AG04450 (cell line): Measurements from ENCODE around the gene U2AF1L4. TPM values are rescaled to one million over a fixed set of nuclear protein-coding genes. Genes with fewer than 3 reads are reported as not detected.
"Not testable (repeated sequence)": the region's sequence is repeated elsewhere in the genome, so short reads cannot be mapped to it uniquely, and the experiment has no call there.

Experiments
- CTCF ChIA-PET: fragments of 300-600, 350-600 bp; formaldehyde crosslinking; extraction: SDS; loops from one replicate; lab custom pipeline; 2022; ENCODE audit warnings: antibody characterized with exemption, inconsistent platforms; lab: Charles Lee
- POLR2A ChIA-PET: fragments of 350-600 bp; formaldehyde crosslinking; extraction: SDS; loops from one replicate; lab custom pipeline; 2021; ENCODE audit warnings: antibody characterized with exemption, inconsistent platforms; lab: Yijun Ruan, JAX
- DNase-seq: peaks from one replicate; pipeline ENCODE4 v3.0.0-alpha.2; 2011; ENCODE audit warnings: low read depth, low spot score
- H3K27ac ChIP-seq: one replicate; pipeline ENCODE4 v1.5.1; 2012; ENCODE audit warnings: low read depth, low read length, control low read depth
- H3K27me3 ChIP-seq: one replicate; pipeline ENCODE4 v1.6.0; 2012; ENCODE audit warnings: low read length; ENCODE audit not compliant: control insufficient read depth, insufficient read depth
- H3K4me3 ChIP-seq: 2 replicates; pipeline ENCODE4 v1.5.1; 2011; ENCODE audit warnings: mild to moderate bottlenecking, low read depth, low read length, control low read depth
- H3K9me3 ChIP-seq: 2 replicates; pipeline ENCODE4 v1.5.1; 2012; ENCODE audit warnings: low read length; ENCODE audit not compliant: control insufficient read depth, insufficient read depth
- polyA plus RNA-seq: library from polyadenylated mRNA; depleted of rRNA; stranded (reverse); fragments of >200 nt; gene quantifications from 2 replicates; pipeline ENCODE4 v1.2.3, GENCODE V29; 2011
- TF ChIP-seq, protein P1 (sequence below): IDR thresholded peaks from 2 replicates; pipeline ENCODE4 v1.5.1; 2011; ENCODE audit warnings: low read depth, low read length, control low read depth, inconsistent platforms

U2AF1L4 gene
- polyA plus RNA-seq, 1 experiment: 10.2 TPM

DNA sequence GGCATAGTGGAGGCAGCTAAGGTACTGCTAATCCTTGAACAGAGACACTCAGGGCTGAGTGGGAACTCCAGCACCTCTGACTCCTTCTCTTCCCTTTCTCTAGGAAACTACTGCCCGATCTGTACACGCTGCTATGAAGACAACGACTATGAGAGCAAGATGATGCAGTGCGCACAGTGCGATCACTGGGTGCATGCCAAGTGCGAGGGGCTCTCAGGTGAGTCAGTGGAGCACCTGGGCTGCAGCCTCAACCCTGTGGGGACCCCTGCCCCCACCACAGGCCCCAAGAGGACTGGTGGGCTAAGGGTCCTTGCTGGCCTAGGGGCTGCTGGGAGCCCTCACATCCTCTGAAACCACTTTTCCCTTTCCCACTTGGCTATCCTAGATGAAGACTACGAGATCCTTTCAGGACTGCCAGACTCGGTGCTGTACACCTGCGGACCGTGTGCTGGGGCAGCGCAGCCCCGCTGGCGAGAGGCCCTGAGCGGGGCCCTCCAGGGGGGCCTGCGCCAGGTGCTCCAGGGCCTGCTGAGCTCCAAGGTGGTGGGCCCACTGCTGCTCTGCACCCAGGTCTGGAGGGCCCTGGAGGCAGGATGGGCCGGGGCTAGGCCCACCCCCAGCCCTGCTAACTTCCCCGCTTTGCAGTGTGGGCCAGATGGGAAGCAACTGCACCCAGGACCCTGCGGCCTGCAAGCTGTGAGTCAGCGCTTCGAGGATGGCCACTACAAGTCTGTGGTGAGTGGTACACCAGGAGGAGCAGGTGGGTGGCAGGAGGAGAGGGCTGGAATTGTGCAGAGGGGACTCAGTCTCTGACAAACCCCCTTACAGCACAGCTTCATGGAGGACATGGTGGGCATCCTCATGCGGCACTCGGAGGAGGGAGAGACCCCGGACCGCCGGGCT lies 17.9 kb downstream of the U2AF1L4 start:
- Histone ChIP-seq H3K9me3 (no peaks in the 10 kb centered on the region; the same call in 1 of the 2 replicates), H3K4me3 (no peak overlapping the region), H3K27ac (no peak overlapping the region), H3K27me3 (no peaks in the 10 kb centered on the region)
- TF ChIP-seq, protein P1, sequence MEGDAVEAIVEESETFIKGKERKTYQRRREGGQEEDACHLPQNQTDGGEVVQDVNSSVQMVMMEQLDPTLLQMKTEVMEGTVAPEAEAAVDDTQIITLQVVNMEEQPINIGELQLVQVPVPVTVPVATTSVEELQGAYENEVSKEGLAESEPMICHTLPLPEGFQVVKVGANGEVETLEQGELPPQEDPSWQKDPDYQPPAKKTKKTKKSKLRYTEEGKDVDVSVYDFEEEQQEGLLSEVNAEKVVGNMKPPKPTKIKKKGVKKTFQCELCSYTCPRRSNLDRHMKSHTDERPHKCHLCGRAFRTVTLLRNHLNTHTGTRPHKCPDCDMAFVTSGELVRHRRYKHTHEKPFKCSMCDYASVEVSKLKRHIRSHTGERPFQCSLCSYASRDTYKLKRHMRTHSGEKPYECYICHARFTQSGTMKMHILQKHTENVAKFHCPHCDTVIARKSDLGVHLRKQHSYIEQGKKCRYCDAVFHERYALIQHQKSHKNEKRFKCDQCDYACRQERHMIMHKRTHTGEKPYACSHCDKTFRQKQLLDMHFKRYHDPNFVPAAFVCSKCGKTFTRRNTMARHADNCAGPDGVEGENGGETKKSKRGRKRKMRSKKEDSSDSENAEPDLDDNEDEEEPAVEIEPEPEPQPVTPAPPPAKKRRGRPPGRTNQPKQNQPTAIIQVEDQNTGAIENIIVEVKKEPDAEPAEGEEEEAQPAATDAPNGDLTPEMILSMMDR: no peak
- CTCF ChIA-PET: interaction anchor here (0.6 to 0.7 kb wide), 2 partner anchors 13 to 207 kb away, joined by 4 read pairs; no protein-coding TSS in a partner anchor
- no peak for DNase-seq
- POLR2A ChIA-PET: no interaction called here

DNA sequence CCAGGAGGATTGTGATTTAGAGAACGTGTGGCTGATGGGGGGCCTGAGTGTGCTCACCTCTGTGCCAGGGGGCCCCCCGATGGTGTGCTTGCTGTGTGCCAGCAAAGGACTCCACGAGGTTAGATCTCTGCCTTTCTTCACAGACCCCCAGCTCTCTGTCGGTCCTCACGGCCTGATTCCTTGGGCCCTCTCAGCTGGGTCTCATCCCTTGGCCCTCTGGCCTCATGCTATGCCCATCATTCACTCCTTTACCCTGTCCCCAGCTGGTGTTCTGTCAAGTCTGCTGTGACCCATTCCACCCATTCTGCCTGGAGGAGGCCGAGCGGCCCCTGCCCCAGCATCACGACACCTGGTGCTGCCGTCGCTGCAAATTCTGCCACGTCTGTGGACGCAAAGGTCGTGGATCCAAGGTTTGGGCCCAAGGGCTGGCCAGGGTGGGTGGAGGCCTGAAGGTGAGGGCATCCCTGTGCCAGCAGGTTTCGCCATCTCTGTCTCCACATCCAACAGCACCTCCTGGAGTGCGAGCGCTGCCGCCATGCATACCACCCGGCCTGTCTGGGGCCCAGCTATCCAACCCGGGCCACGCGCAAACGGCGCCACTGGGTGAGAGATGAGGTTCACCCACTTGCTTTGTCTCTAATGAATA lies 19.9 kb downstream of the U2AF1L4 start:
- ChIA-PET POLR2A (no interaction called here), CTCF (no interaction called here)
- H3K4me3 ChIP-seq: no peak overlapping the region
- no peaks in the 10 kb centered on the region for H3K27me3 ChIP-seq
- no peak for DNase-seq
- TF ChIP-seq, protein P1: no peak
- H3K9me3 ChIP-seq: no peaks in the 10 kb centered on the region; the same call in 1 of the 2 replicates
- H3K27ac ChIP-seq: no peak overlapping the region

DNA sequence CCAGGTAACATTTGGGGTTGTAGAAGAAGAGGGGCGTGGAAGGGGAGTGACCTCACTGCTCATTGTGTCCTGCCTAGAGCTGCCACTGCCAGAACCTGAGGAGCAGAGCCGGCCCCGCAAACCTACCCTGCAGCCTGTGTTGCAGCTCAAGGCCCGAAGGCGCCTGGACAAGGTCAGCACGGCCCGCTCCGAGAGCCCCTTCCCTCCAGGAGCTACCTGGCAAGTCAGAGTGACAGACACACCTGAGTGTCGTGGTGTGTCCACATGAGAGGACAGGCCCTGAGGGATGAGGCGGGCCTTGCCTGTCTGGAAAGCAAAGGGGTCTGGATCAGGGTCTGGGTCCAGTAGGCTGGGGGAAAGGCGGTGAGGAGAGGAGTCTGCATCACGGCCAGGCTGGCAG lies 20.7 kb downstream of the U2AF1L4 start:
- TF ChIP-seq, protein P1: no peak
- POLR2A ChIA-PET: no interaction called here
- H3K9me3 ChIP-seq: no peaks in the 10 kb centered on the region; the same call in 1 of the 2 replicates
- CTCF ChIA-PET: no interaction called here
- no peak overlapping the region for H3K4me3 ChIP-seq
- no peak for DNase-seq
- H3K27me3 ChIP-seq: no peaks in the 10 kb centered on the region
- no peak overlapping the region for H3K27ac ChIP-seq

DNA sequence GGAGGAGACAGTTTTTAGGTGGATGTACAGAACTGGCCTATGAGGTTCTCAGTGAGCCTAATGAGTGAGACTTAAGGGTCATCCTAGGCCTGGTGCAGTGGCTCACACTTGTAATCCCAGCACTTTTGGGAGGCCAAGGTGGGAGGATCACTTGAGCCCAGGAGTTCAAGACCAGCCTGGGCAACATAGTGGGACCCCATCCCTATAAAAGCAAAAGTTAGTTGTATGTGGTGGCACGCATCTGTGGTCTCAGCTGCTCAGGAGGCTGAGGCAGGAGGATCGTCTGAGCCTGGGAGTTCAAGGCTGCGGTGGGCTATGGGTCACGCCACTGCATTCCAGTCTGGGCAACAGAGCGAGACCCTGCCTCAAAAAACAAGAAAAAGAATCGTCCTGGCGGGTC lies 21.1 kb downstream of the U2AF1L4 start:
- CTCF ChIA-PET, H3K4me3 ChIP-seq, H3K27me3 ChIP-seq, POLR2A ChIA-PET, H3K9me3 ChIP-seq, DNase-seq, H3K27ac ChIP-seq: not testable (repeated sequence)

DNA sequence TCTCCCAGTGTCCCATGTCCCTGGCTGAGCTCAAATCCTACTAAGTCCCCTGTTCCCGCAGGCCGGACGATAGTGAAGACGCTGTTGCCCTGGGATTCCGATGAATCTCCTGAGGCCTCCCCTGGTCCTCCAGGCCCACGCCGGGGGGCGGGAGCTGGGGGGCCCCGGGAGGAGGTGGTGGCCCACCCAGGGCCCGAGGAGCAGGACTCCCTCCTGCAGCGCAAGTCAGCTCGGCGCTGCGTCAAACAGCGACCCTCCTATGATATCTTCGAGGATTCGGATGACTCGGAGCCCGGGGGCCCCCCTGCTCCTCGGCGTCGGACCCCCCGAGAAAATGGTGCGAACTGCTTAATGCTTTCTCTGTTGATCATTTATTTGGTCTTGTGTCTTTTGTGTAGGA lies 21.5 kb downstream of the U2AF1L4 start:
- ChIA-PET CTCF (no interaction called here), POLR2A (no interaction called here)
- DNase-seq: no peak
- H3K27ac ChIP-seq: no peak overlapping the region
- TF ChIP-seq, protein P1: no peak
- H3K9me3 ChIP-seq: no peaks in the 10 kb centered on the region; the same call in 1 of the 2 replicates
- H3K4me3 ChIP-seq: no peak overlapping the region
- no peaks in the 10 kb centered on the region for H3K27me3 ChIP-seq
